ENCODE measurements around the gene ADM5. TPM values are rescaled to one million over a fixed set of nuclear protein-coding genes. Genes with fewer than 3 reads are reported as not detected.

The ADM5 gene
- total and polyA plus RNA-seq, 10 of the 15 experiments (the other 5 are each of a cell fraction or from before 2014, with no cell fraction given): 0.05 to 6.0 (median 1.2) TPM; not detected in 1

DNA sequence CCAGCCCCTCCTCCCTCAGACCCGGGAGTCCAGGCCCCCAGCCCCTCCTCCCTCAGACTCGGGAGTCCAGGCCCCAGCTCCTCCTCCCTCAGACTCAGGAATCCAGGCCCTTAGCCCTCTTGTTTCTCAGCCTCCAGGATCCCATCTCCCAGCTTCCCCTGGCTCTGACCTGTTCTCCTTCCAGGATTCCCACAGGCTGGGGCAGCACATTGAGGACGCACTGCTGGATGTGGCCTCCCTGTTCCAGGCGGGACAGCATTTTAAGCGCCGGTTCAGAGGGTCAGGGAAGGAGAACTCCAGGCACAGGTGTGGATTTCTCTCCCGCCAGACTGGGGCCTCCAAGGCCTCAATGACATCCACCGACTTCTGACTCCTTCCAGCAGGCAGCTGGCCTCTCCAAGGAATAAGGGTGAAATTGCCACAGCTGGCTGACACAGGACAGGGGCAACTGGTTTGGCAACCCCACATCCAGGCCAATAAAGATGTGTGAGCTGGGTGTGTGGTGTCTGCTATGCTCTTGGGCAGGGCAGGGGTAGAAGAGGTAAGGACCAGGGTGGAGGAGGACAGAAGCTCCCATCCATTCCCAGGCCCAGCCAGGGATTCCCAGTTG, 23.9 kb downstream of the ADM5 start:
- ChIA-PET RAD21 (ENCODE audit: unreplicated experiment) (no interaction called here), POLR2A (interaction anchor here (0.5 kb wide), 1 partner anchor 97 kb away, joined by 3 read pairs; no protein-coding TSS in a partner anchor), SMC1A (ENCODE audit: uncharacterized antibody, unreplicated experiment) (no interaction called here), CTCF (no interaction called here)
- 35% methylated on average over 7 of the region's 8 CpGs for WGBS (ENCODE audit: insufficient coverage, insufficient replicate concordance, low lambda C conversion rate, missing lambda C conversion rate)
- ATAC-seq: no peak
- H3K27me3 ChIP-seq (replicated peaks in 1 of 2; ENCODE audit: control insufficient read depth in 2 of 2, insufficient read depth in 2 of 2, low read length in 1 of 2): no peaks in the 10 kb centered on the region
- TF ChIP-seq ATF3 (IDR thresholded peaks at IDR 0.05; ENCODE audit: borderline replicate concordance, extremely low read depth, low read depth, low read length) (no peak), E2F8 (IDR thresholded peaks at IDR 0.05; ENCODE audit: low read depth, partially characterized antibody) (no peak), RUNX3 (IDR thresholded peaks at IDR 0.05; ENCODE audit: low read length) (no peak), STAT3 (IDR thresholded peaks at IDR 0.05; ENCODE audit: low read depth, low read length) (no peak), NFIC (IDR thresholded peaks at IDR 0.05; ENCODE audit: low read depth, low read length) (no peak), ATF7 (IDR thresholded peaks at IDR 0.05; ENCODE audit: low read depth) (no peak), WRNIP1 (IDR thresholded peaks at IDR 0.05; ENCODE audit: borderline replicate concordance, low read depth, low read length) (no peak), JUNB (IDR thresholded peaks at IDR 0.05) (no peak), RBBP5 (conservative IDR thresholded peaks at IDR 0.05) (no peak), ZZZ3 (IDR thresholded peaks at IDR 0.05; ENCODE audit: control insufficient read depth, insufficient read length, low read depth) (no peak)
- TF ChIP-seq, protein P1, sequence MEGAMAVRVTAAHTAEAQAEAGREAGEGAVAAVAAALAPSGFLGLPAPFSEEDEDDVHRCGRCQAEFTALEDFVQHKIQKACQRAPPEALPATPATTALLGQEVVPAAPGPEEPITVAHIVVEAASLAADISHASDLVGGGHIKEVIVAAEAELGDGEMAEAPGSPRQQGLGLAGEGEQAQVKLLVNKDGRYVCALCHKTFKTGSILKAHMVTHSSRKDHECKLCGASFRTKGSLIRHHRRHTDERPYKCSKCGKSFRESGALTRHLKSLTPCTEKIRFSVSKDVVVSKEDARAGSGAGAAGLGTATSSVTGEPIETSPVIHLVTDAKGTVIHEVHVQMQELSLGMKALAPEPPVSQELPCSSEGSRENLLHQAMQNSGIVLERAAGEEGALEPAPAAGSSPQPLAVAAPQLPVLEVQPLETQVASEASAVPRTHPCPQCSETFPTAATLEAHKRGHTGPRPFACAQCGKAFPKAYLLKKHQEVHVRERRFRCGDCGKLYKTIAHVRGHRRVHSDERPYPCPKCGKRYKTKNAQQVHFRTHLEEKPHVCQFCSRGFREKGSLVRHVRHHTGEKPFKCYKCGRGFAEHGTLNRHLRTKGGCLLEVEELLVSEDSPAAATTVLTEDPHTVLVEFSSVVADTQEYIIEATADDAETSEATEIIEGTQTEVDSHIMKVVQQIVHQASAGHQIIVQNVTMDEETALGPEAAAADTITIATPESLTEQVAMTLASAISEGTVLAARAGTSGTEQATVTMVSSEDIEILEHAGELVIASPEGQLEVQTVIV (IDR thresholded peaks at IDR 0.05; ENCODE audit: borderline replicate concordance, partially characterized antibody): no peak
- intact Hi-C loops (cut with micrococcal nuclease; ENCODE audit: unreplicated experiment) (no loop called here), in situ Hi-C loops (cut with MboI) (no loop called here)
- no peak for DNase-seq (ENCODE audit: low read depth, low spot score)
- BruUV-seq (replicated peaks): no TSS peak
- no peaks in the 10 kb centered on the region for H3K79me2 ChIP-seq (ENCODE audit: control insufficient read depth, insufficient read depth, low read length)
- no peak for FAIRE-seq
- no peaks in the 10 kb centered on the region for H3K9me3 ChIP-seq (replicated peaks; ENCODE audit: control insufficient read depth, insufficient read depth, low read length)
- no peak overlapping the region for H3K4me3 ChIP-seq
- H3K36me3 ChIP-seq (ENCODE audit: control insufficient read depth in 2 of 2, insufficient read depth in 2 of 2, low read length in 1 of 2): no peaks in the 10 kb centered on the region
- H2AFZ ChIP-seq (ENCODE audit: control insufficient read depth, low read depth, low read length): no peak overlapping the region
- no peak overlapping the region for H3K9ac ChIP-seq (ENCODE audit: control insufficient read depth, insufficient read depth, low read length)
- H3K27ac ChIP-seq (ENCODE audit: control insufficient read depth, insufficient read depth): no peak overlapping the region
- no peaks in the 10 kb centered on the region for H3K4me1 ChIP-seq (ENCODE audit: control insufficient read depth, insufficient read depth, low read length)
- no peak overlapping the region for H3K4me2 ChIP-seq (ENCODE audit: control insufficient read depth, insufficient read depth)
- H4K20me1 ChIP-seq (ENCODE audit: control insufficient read depth, insufficient read depth): no peaks in the 10 kb centered on the region
